GM12878 (cell line): ENCODE data around the gene NAP1L1. TPM values are rescaled to one million over a fixed set of nuclear protein-coding genes. Genes with fewer than 3 reads are reported as not detected.
A peak's percentile ranks its signal among the peaks of the same experiment; 100 is the strongest.

Experiments
- ATAC-seq: fragments of 200-7000 bp; cut with Tn5 transposase; 3 replicates; pipeline ENCODE4 v1.9.1; 2020; ENCODE audit warnings: mild to moderate bottlenecking, moderate library complexity
- Bru-seq: library from RNA; stranded (reverse); fragments of 400-500 nt; gene quantifications from one replicate; lab custom pipeline; 2021; lab: Mats Ljungman, UMichigan
- BruChase-seq, 2 experiments: library from RNA; stranded (reverse); fragments of 400-500 nt; gene quantifications; one replicate each; lab custom pipeline; 2021; lab: Mats Ljungman, UMichigan
- BruUV-seq: library from RNA; stranded (reverse); fragments of 400-500 nt; replicated peaks from 2 replicates; lab custom pipeline; 2021; lab: Mats Ljungman, UMichigan
- CTCF ChIA-PET: fragments of 300-600 bp; sonication (Branson Sonifier 250); formaldehyde crosslinking; extraction: SDS; loops from one replicate; lab custom pipeline; 2021; ENCODE audit warnings: inconsistent platforms; lab: Yijun Ruan, JAX
- POLR2A ChIA-PET: fragments of 350-600 bp; formaldehyde crosslinking; extraction: SDS; loops from one replicate; lab custom pipeline; 2021; ENCODE audit warnings: inconsistent platforms; lab: Charles Lee
- RAD21 ChIA-PET: fragments of 300-600 bp; sonication (Branson Sonifier 250); formaldehyde crosslinking; loops from one replicate; lab custom pipeline; 2023; ENCODE audit warnings: antibody characterized with exemption; ENCODE audit not compliant: unreplicated experiment; lab: Charles Lee
- SMC1A ChIA-PET: fragments of 300-600 bp; sonication (Branson Sonifier 250); formaldehyde crosslinking; loops from one replicate; lab custom pipeline; 2023; ENCODE audit not compliant: unreplicated experiment, uncharacterized antibody; lab: Charles Lee
- DNase-seq: peaks from one replicate; pipeline ENCODE4 v3.0.0-alpha.2; 2011; ENCODE audit warnings: low read depth, low spot score
- FAIRE-seq: peaks from 3 replicates; lab custom pipeline; 2011; peaks lifted over from hg19 to GRCh38; lab: Jason Lieb, UNC
- H2AFZ ChIP-seq: 2 replicates; pipeline ENCODE4 v1.6.0; 2011; ENCODE audit warnings: low read depth, low read length, control low read depth; ENCODE audit not compliant: control insufficient read depth
- H3K27ac ChIP-seq: 2 replicates; pipeline ENCODE4 v1.5.1; 2011; ENCODE audit warnings: control low read depth; ENCODE audit not compliant: control insufficient read depth, insufficient read depth
- H3K27me3 ChIP-seq, 2 experiments: replicated peaks in 1 of 2; 2 replicates each; pipeline versions ENCODE4 v1.6.0 to v1.6.1; 2011; ENCODE audit warnings: low read length in 1 of 2; ENCODE audit not compliant: control insufficient read depth in 2 of 2, insufficient read depth in 2 of 2
- H3K36me3 ChIP-seq, 2 experiments: 2 replicates each; pipeline ENCODE4 v1.5.1; 2011; ENCODE audit warnings: low read length in 1 of 2; ENCODE audit not compliant: control insufficient read depth in 2 of 2, insufficient read depth in 2 of 2
- H3K4me1 ChIP-seq: 2 replicates; pipeline ENCODE4 v1.6.1; 2011; ENCODE audit warnings: mild to moderate bottlenecking, low read length, moderate library complexity, mixed read lengths; ENCODE audit not compliant: control insufficient read depth, insufficient read depth
- H3K4me2 ChIP-seq: 2 replicates; pipeline ENCODE4 v1.6.0; 2011; ENCODE audit warnings: control low read depth; ENCODE audit not compliant: control insufficient read depth, insufficient read depth
- H3K4me3 ChIP-seq: fragments of 200-600 bp; sonication (generic); 2 replicates; pipeline ENCODE4 v1.5.1; 2016
- H3K79me2 ChIP-seq: 2 replicates; pipeline ENCODE4 v1.6.0; 2011; ENCODE audit warnings: low read length; ENCODE audit not compliant: control insufficient read depth, insufficient read depth
- H3K9ac ChIP-seq: 2 replicates; pipeline ENCODE4 v1.8.0; 2011; ENCODE audit warnings: low read length, control low read depth, mixed read lengths; ENCODE audit not compliant: control insufficient read depth, insufficient read depth
- H3K9me3 ChIP-seq: replicated peaks from 3 replicates; pipeline ENCODE4 v1.5.1; 2011; ENCODE audit warnings: mild to moderate bottlenecking, low read length; ENCODE audit not compliant: control insufficient read depth, insufficient read depth
- H4K20me1 ChIP-seq: 2 replicates; pipeline ENCODE4 v1.6.0; 2011; ENCODE audit not compliant: control insufficient read depth, insufficient read depth
- IKZF1 ChIP-seq: fragments of 450-650 bp; conservative IDR thresholded peaks from 2 replicates; pipeline ENCODE4 v1.6.1; 2017; ENCODE audit warnings: antibody characterized with exemption, mild to moderate bottlenecking
- MXI1 ChIP-seq: fragments of 150-350 bp; IDR thresholded peaks from 2 replicates; pipeline ENCODE4 v1.6.1; 2011; ENCODE audit warnings: low read depth, mild to moderate bottlenecking, inconsistent platforms, low read length, improper control_type of control experiment
- NFIC ChIP-seq: IDR thresholded peaks from 2 replicates; pipeline ENCODE4 v1.6.1; 2012; ENCODE audit warnings: low read depth, mild to moderate bottlenecking, inconsistent platforms, low read length, moderate library complexity
- PAX5 ChIP-seq: IDR thresholded peaks from 2 replicates; pipeline ENCODE4 v1.6.1; 2011; ENCODE audit warnings: low read depth, low read length, borderline replicate concordance
- RB1 ChIP-seq: fragments of 450-650 bp; formaldehyde crosslinking; IDR thresholded peaks from 2 replicates; pipeline ENCODE4 v1.6.1; 2017; ENCODE audit warnings: mild to moderate bottlenecking, borderline replicate concordance
- RFX5 ChIP-seq: IDR thresholded peaks from 2 replicates; pipeline ENCODE4 v1.6.1; 2011; ENCODE audit warnings: low read depth, low read length, improper control_type of control experiment
- ZNF207 ChIP-seq: fragments of 450-650 bp; IDR thresholded peaks from 2 replicates; pipeline ENCODE4 v1.6.1; 2014; ENCODE audit warnings: antibody characterized with exemption, mild to moderate bottlenecking, borderline replicate concordance
- ZNF622 ChIP-seq: fragments of 450-650 bp; IDR thresholded peaks from 2 replicates; pipeline ENCODE4 v1.6.1; 2017; ENCODE audit warnings: mild to moderate bottlenecking, inconsistent platforms
- WGBS: methylation state at CpG from one replicate; pipeline ENCODE4 v1.1.6; 2016; ENCODE audit warnings: low lambda C conversion rate; ENCODE audit not compliant: insufficient replicate concordance, insufficient coverage; ENCODE audit errors: missing lambda C conversion rate; 5-methylcytosine and 5-hydroxymethylcytosine counted together
- in situ Hi-C: fragments of 300-500 bp; cut with MboI; formaldehyde crosslinking; loops from 9 replicates; pipeline ENCODE4 v1.14.3; 2018; ENCODE audit warnings: mixed read lengths
- intact Hi-C: fragments of 100-400 bp; cut with micrococcal nuclease; formaldehyde crosslinking; loops from one replicate; pipeline ENCODE4 v1.14.2; 2022; ENCODE audit not compliant: unreplicated experiment
- long read RNA-seq, 2 experiments: library from polyadenylated mRNA; unstranded; transcript quantifications; one replicate each; pipeline ENCODE4 v2.0.0, GENCODE V29; 2019 to 2020
- polyA minus RNA-seq, 3 experiments: library from RNA; depleted of rRNA, polyadenylated mRNA; stranded (reverse); fragments of >200 nt; gene quantifications; 2 replicates each; pipeline ENCODE4 v1.2.3, GENCODE V29; 2011
- polyA plus RNA-seq, 11 experiments: library from polyadenylated mRNA; depleted of rRNA in 4 of 11; unstranded in 6 of 11; stranded (reverse) in 5 of 11; fragments of >200 nt; fragmentation: Nextera tagmentation in 4 of 11; fragmentation: Illumina TruSeq in 1 of 11; extraction: Ambion mirVana in 4 of 11; extraction: Trizol in 1 of 11; gene quantifications; 1 replicate in 1 of 11; 2 replicates in 10 of 11; pipeline versions ENCODE4 v1.2.1 to v1.2.3, GENCODE V29; 2011 to 2016; ENCODE audit warnings: inconsistent platforms in 2 of 11, missing spikeins in 2 of 11, low read depth in 1 of 11
- total RNA-seq, 4 experiments: library from RNA; depleted of rRNA in 3 of 4; stranded (reverse); fragments of >200 nt in 3 of 4; fragmentation: Illumina TruSeq in 1 of 4; extraction: Trizol in 1 of 4; gene quantifications; 2 replicates each; pipeline versions ENCODE4 v1.2.1 to v1.2.3, GENCODE V29; 2013 to 2021
- TF ChIP-seq, protein P1 (sequence below): IDR thresholded peaks from 2 replicates; pipeline ENCODE4 v1.6.1; 2011; ENCODE audit warnings: low read depth, low read length, improper control_type of control experiment, borderline replicate concordance

NAP1L1 gene, protein sequence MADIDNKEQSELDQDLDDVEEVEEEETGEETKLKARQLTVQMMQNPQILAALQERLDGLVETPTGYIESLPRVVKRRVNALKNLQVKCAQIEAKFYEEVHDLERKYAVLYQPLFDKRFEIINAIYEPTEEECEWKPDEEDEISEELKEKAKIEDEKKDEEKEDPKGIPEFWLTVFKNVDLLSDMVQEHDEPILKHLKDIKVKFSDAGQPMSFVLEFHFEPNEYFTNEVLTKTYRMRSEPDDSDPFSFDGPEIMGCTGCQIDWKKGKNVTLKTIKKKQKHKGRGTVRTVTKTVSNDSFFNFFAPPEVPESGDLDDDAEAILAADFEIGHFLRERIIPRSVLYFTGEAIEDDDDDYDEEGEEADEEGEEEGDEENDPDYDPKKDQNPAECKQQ
- total RNA-seq (2013; cell fraction: nucleolus; rRNA removed) = 584 and 613 TPM in 2 replicates
- total RNA-seq (2014; rRNA removed) (256 and 344 TPM in 2 replicates), total RNA-seq (2014; rRNA removed; fragmentation: Illumina TruSeq; extraction: Trizol) (588 and 612 TPM in 2 replicates), total RNA-seq (2021) (759 and 782 TPM in 2 replicates), polyA plus RNA-seq (2011; rRNA removed) (655 and 962 TPM in 2 replicates), polyA plus RNA-seq (2014; fragmentation: Illumina TruSeq; extraction: Trizol) (1,036 and 1,411 TPM in 2 replicates), polyA plus RNA-seq (2014; fragmentation: Nextera tagmentation; extraction: Ambion mirVana) (100 to 1,000 TPM; 380 to 655 TPM), polyA plus RNA-seq (2014; rRNA removed) (477 and 484 TPM in 2 replicates), polyA plus RNA-seq (2016; fragmentation: Nextera tagmentation; extraction: Ambion mirVana) (100 to 1,000 TPM; 360 to 380 TPM), polyA minus RNA-seq (2011; rRNA and poly(A)+ RNA removed) (150 and 212 TPM in 2 replicates), Bru-seq, nascent RNA (percentile 97 among the genes with signal in this experiment), BruChase-seq, experiment 1, labeled RNA remaining after a 6-hour chase (percentile 98 among the genes with signal in this experiment), BruChase-seq, experiment 2, labeled RNA remaining after a 2-hour chase (percentile 99 among the genes with signal in this experiment)
- polyA plus RNA-seq (2011; ENCODE audit: low read depth) = 398 TPM
- 161 and 204 TPM in 2 replicates for polyA plus RNA-seq (2011; cell fraction: cytosol; rRNA removed)
- polyA plus RNA-seq (2011; cell fraction: nucleus; rRNA removed) = 172 and 231 TPM in 2 replicates
- 727 and 843 TPM in 2 replicates for polyA plus RNA-seq (2012)
- polyA minus RNA-seq (2011; cell fraction: cytosol; rRNA and poly(A)+ RNA removed) = 175 and 187 TPM in 2 replicates
- polyA minus RNA-seq (2011; cell fraction: nucleus; rRNA and poly(A)+ RNA removed) = 128 and 251 TPM in 2 replicates
- long read RNA-seq, experiment 1, full-length matches to known transcripts = 118 of 248 reads
- long read RNA-seq, experiment 1, partial matches to known transcripts = 63 of 248 reads
- long read RNA-seq, experiment 1, other reads (novel, unspliced or antisense) = 67 of 248 reads
- long read RNA-seq, experiment 2, full-length matches to known transcripts = 656 of 1,163 reads
- long read RNA-seq, experiment 2, partial matches to known transcripts = 280 of 1,163 reads
- long read RNA-seq, experiment 2, other reads (novel, unspliced or antisense) = 227 of 1,163 reads

DNA sequence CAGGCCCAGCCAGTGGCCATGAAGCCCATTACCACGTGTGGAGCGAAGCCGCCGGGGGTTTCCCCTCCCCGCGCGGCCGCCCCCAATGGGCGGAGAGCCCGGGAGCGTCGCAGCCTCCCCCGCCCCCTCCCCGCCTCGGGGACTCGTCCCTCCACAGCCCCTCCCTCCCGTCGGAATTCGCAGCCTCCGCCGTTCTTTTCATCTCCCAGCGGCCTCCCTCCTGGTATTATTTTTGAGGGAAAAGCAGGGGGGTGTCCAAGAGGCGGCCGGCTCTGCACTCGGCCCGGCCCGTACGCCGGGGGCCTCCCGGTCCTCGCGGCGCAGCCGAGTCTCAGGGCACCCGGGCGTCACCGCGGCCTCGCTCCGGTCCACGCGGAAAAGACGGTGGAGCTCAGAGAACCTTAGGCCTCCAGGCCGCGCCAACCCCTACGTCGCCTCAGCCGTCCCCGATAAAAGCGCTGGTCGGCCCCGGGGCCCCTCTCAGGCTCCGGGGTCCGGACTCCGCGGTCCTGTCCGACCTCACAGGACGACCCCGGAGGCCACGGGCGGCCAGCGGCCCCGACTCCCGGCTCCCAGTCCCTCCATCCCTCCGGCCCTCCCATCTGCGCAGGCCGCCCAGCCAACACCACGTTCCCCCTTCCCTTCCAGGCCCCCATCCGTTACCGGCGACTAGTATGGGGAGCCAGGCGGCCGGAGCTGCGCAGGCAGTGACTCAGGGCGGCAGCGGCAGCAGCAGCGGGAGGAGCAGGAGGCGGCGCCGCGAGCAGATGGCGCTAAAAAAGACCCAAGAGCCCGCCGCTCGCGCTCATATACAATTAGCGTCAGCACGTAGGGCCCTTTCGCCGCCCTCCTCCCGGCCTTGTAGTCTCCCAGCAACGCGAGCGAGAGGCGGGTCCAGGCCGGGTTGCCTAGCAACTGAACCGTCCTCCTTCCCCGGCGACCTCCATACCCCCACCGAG lies at the start of gene NAP1L1:
TSS of gene NAP1L1 (minus strand) at position 782 of the 959 bp plus-strand sequence. CDS start 10,466 bp downstream, outside the sequence.
- H3K36me3 ChIP-seq = 0 out of 4 replicates have a peak, but pooled peaks cover 0 to 2% of the 10 kb centered on the region in 2 experiments
- H3K79me2 ChIP-seq = peaks cover 52% of the 10 kb centered on the region
- H3K4me3 ChIP-seq = peak within 1 kb of the TSS; percentile 74
- H3K27me3 ChIP-seq = no peaks in the 10 kb centered on the region; a peak in 1 of 4 replicates
- in situ Hi-C loops (loop anchor here (25.0 kb wide), 1 partner anchor 978 kb away; the partner anchor contains the start of gene E2F7), intact Hi-C loops (loop anchor here (1.0 to 10.0 kb wide), 8 partner anchors 58 to 681 kb away; partner anchors contain the start of genes BBS10, OSBPL8 and ZDHHC17)
- BruUV-seq = no TSS peak
- H4K20me1 ChIP-seq = no peaks in the 10 kb centered on the region
- ChIA-PET CTCF (interaction anchor here (0.7 to 2.7 kb wide), 4 partner anchors 11 to 1033 kb away, joined by 3 to 9 read pairs (median 3); no protein-coding TSS in a partner anchor), SMC1A (interaction anchor here (1.5 to 4.1 kb wide), 4 partner anchors 47 to 475 kb away, joined by 3 to 11 read pairs (median 6); partner anchors contain the start of genes BBS10 and OSBPL8), POLR2A (interaction anchor here (0.6 to 3.6 kb wide), 6 partner anchors 10 to 60 kb away, joined by 3 to 14 read pairs (median 4); partner anchors contain the start of gene PHLDA1), RAD21 (interaction anchor here (0.7 to 2.6 kb wide), 5 partner anchors 53 to 264 kb away, joined by 3 to 8 read pairs (median 6); partner anchors contain the start of genes BBS10 and PHLDA1)
- peak within 1 kb of the TSS; percentile 92 for H3K9ac ChIP-seq
- no peaks in the 10 kb centered on the region for H3K9me3 ChIP-seq
- peak within 1 kb of the TSS; percentile 48 for H3K4me2 ChIP-seq
- under 1% methylated on average over 76 of the region's 100 CpGs for WGBS
- H2AFZ ChIP-seq = peak within 1 kb of the TSS; percentile 85
- peak within 1 kb of the TSS; percentile 91 for H3K27ac ChIP-seq
- FAIRE-seq = peak; percentile 65
- peaks cover 11% of the 10 kb centered on the region for H3K4me1 ChIP-seq
- peak; percentile 89 for ATAC-seq
- DNase-seq = peak; percentile 79
- TF ChIP-seq PAX5 (no peak), IKZF1 (peak; percentile 15), MXI1 (peak; percentile 98), ZNF207 (peak; percentile 64; the same call in 1 of the 2 replicates), RFX5 (no peak), RB1 (peak; percentile 95), ZNF622 (no peak), NFIC (no peak; the same call in 1 of the 2 replicates)
- TF ChIP-seq, protein P1, sequence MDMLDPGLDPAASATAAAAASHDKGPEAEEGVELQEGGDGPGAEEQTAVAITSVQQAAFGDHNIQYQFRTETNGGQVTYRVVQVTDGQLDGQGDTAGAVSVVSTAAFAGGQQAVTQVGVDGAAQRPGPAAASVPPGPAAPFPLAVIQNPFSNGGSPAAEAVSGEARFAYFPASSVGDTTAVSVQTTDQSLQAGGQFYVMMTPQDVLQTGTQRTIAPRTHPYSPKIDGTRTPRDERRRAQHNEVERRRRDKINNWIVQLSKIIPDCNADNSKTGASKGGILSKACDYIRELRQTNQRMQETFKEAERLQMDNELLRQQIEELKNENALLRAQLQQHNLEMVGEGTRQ = no peak; the same call in 1 of the 2 replicates
